Measurements from ENCODE around the gene EYS. TPM values are rescaled to one million over a fixed set of nuclear protein-coding genes. Genes with fewer than 3 reads are reported as not detected.

The EYS gene
- total RNA-seq, 1 experiment from 2014 or later = 1.5 TPM

DNA sequence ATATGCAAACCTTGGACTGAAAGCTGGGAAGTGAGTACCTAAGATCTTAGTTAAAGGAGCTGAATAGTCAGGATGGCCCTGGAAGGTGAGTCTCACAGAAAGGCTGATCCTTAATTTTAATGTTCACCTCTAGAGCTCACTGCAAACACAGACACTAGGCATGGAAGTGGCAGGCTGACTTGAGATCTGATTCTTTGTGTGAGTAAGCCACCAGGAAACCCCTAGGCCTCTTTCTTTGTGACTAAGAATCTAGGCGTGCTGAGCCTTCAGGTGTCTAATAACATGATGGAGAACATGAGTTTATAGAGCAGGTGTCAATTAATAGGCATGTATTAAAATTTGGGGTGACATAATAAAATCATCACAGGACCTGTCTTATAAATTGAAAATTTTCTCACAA lies 642.2 kb downstream of the EYS start:
- TF ChIP-seq, protein P1, sequence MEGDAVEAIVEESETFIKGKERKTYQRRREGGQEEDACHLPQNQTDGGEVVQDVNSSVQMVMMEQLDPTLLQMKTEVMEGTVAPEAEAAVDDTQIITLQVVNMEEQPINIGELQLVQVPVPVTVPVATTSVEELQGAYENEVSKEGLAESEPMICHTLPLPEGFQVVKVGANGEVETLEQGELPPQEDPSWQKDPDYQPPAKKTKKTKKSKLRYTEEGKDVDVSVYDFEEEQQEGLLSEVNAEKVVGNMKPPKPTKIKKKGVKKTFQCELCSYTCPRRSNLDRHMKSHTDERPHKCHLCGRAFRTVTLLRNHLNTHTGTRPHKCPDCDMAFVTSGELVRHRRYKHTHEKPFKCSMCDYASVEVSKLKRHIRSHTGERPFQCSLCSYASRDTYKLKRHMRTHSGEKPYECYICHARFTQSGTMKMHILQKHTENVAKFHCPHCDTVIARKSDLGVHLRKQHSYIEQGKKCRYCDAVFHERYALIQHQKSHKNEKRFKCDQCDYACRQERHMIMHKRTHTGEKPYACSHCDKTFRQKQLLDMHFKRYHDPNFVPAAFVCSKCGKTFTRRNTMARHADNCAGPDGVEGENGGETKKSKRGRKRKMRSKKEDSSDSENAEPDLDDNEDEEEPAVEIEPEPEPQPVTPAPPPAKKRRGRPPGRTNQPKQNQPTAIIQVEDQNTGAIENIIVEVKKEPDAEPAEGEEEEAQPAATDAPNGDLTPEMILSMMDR (IDR thresholded peaks at IDR 0.05; ENCODE audit: unreplicated experiment) = no peak
- intact Hi-C loops (cut with micrococcal nuclease) = no loop called here
- Mint-ChIP-seq H3K36me3 (ENCODE audit: insufficient read depth, unreplicated experiment) (no peaks in the 10 kb centered on the region), H3K27ac (ENCODE audit: low read depth, unreplicated experiment) (no peak overlapping the region), H3K9me3 (ENCODE audit: unreplicated experiment) (no peaks in the 10 kb centered on the region), H3K27me3 (ENCODE audit: insufficient read depth, unreplicated experiment) (no peaks in the 10 kb centered on the region), H3K4me3 (ENCODE audit: unreplicated experiment) (no peak overlapping the region), H3K4me1 (ENCODE audit: insufficient read depth, unreplicated experiment) (peaks cover 5% of the 10 kb centered on the region)
- no TSS peak for BruUV-seq (replicated peaks)
- ChIA-PET POLR2A (no interaction called here), CTCF (no interaction called here)
- peak; percentile 3 for DNase-seq (ENCODE audit: unreplicated experiment)

DNA sequence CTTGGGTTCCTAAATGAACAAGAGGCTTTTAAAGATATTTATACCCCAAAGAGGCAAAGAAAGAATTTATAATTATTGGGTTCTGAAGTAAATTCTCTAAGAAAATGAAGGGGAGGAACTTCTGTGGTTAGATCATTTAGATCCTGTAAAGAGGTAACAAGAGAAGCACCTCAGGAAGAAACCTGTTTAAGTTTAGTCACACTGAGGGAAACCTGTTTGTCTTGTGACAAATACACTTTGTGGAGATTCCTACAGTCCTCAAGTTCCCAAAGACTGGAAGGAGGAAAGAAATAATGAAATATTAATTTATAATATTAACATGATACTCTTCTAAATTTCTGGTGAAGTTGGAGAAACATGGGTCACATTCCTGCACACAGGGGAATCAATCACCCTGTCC lies 647.5 kb downstream of the EYS start:
- CTCF ChIA-PET = interaction anchor here (0.8 kb wide), 1 partner anchor 117 kb away, joined by 3 read pairs; no protein-coding TSS in a partner anchor
- DNase-seq (ENCODE audit: unreplicated experiment) = no peak
- no peaks in the 10 kb centered on the region for H3K9me3 Mint-ChIP-seq (ENCODE audit: unreplicated experiment)
- H3K4me1 Mint-ChIP-seq (ENCODE audit: insufficient read depth, unreplicated experiment) = no peaks in the 10 kb centered on the region
- H3K4me3 Mint-ChIP-seq (ENCODE audit: unreplicated experiment) = no peak overlapping the region
- no peak overlapping the region for H3K27ac Mint-ChIP-seq (ENCODE audit: low read depth, unreplicated experiment)
- POLR2A ChIA-PET = interaction anchor here (0.7 kb wide), 1 partner anchor 213 kb away, joined by 3 read pairs; no protein-coding TSS in a partner anchor
- H3K27me3 Mint-ChIP-seq (ENCODE audit: insufficient read depth, unreplicated experiment) = no peaks in the 10 kb centered on the region
- TF ChIP-seq, protein P1 (IDR thresholded peaks at IDR 0.05; ENCODE audit: unreplicated experiment) = no peak
- H3K36me3 Mint-ChIP-seq (ENCODE audit: insufficient read depth, unreplicated experiment) = no peaks in the 10 kb centered on the region
- no TSS peak for BruUV-seq (replicated peaks)
- intact Hi-C loops (cut with micrococcal nuclease) = no loop called here

DNA sequence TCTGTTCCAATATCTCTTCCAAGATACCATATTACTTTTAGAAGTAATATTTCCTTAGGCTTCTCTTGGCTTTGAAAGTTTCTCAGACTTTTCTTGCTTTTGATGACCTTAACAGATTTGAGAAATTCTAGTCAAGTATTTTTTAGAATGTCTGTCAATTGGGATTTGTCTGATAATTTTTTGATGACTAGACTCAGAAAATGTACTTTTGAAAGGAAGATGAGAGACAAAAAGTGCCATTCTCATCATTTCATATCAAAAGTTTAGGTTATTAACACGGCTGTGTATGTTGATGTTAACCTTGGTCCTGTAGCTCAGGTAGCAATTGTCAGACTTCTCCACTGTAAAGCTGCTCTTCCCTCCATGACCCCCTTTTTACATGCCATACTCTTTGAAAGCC lies 651.5 kb downstream of the EYS start:
- H3K27ac Mint-ChIP-seq (ENCODE audit: low read depth, unreplicated experiment) = no peak overlapping the region
- intact Hi-C loops (cut with micrococcal nuclease) = no loop called here
- H3K9me3 Mint-ChIP-seq (ENCODE audit: unreplicated experiment) = no peaks in the 10 kb centered on the region
- no peak for DNase-seq (ENCODE audit: unreplicated experiment)
- no TSS peak for BruUV-seq (replicated peaks)
- H3K4me1 Mint-ChIP-seq (ENCODE audit: insufficient read depth, unreplicated experiment) = no peaks in the 10 kb centered on the region
- POLR2A ChIA-PET = no interaction called here
- CTCF ChIA-PET = no interaction called here
- no peaks in the 10 kb centered on the region for H3K27me3 Mint-ChIP-seq (ENCODE audit: insufficient read depth, unreplicated experiment)
- no peaks in the 10 kb centered on the region for H3K36me3 Mint-ChIP-seq (ENCODE audit: insufficient read depth, unreplicated experiment)
- H3K4me3 Mint-ChIP-seq (ENCODE audit: unreplicated experiment) = no peak overlapping the region
- TF ChIP-seq, protein P1 (IDR thresholded peaks at IDR 0.05; ENCODE audit: unreplicated experiment) = no peak

DNA sequence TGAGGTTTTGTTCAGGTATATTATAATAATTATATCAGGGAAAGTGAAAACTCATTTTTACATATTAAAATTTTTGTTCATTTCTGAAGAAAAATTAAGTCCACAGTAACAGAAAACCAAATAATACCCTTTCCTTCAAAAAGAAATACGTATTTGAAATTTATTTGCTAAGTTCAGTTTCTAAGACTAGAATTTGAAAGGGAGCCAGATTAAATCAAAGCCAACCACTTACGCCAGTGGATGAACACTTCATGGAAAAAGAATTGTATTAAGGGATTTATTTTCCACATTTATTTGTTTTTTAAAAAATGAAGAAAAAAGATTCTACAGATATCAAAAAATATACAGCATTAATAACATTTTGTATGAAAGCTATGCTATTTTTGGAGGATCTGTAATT lies 654.4 kb downstream of the EYS start:
- H3K36me3 Mint-ChIP-seq (ENCODE audit: insufficient read depth, unreplicated experiment) = no peaks in the 10 kb centered on the region
- H3K27me3 Mint-ChIP-seq (ENCODE audit: insufficient read depth, unreplicated experiment) = no peaks in the 10 kb centered on the region
- DNase-seq (ENCODE audit: unreplicated experiment) = no peak
- no peak overlapping the region for H3K4me3 Mint-ChIP-seq (ENCODE audit: unreplicated experiment)
- no peaks in the 10 kb centered on the region for H3K4me1 Mint-ChIP-seq (ENCODE audit: insufficient read depth, unreplicated experiment)
- no TSS peak for BruUV-seq (replicated peaks)
- TF ChIP-seq, protein P1 (IDR thresholded peaks at IDR 0.05; ENCODE audit: unreplicated experiment) = no peak
- POLR2A ChIA-PET = no interaction called here
- intact Hi-C loops (cut with micrococcal nuclease) = no loop called here
- H3K9me3 Mint-ChIP-seq (ENCODE audit: unreplicated experiment) = no peaks in the 10 kb centered on the region
- H3K27ac Mint-ChIP-seq (ENCODE audit: low read depth, unreplicated experiment) = no peak overlapping the region
- CTCF ChIA-PET = no interaction called here

Measured in MCF 10A (cell line).